NCI-H774 (cell line): Measurements from ENCODE around the gene AIF1.

Experiments used
- DNase-seq: peaks from one replicate; lab custom pipeline; 2025; lab: John Stamatoyannopoulos, UW

AIF1 gene

GRCh38 chr6:31614684-31615578 lies at the start of gene AIF1:
Gene AIF1, plus strand, starts transcription at chr6:31615234. Its CDS starts 96 bp downstream, at chr6:31615330.
- no peak for DNase-seq

GRCh38 chr6:31567531-31568370 lies 47.3 kb upstream of the AIF1 start:
- DNase-seq, result no peak

- no peak for DNase-seq
Measured at GRCh38 chr6:31568537-31568961, 46.5 kb upstream of the AIF1 start.

DNA sequence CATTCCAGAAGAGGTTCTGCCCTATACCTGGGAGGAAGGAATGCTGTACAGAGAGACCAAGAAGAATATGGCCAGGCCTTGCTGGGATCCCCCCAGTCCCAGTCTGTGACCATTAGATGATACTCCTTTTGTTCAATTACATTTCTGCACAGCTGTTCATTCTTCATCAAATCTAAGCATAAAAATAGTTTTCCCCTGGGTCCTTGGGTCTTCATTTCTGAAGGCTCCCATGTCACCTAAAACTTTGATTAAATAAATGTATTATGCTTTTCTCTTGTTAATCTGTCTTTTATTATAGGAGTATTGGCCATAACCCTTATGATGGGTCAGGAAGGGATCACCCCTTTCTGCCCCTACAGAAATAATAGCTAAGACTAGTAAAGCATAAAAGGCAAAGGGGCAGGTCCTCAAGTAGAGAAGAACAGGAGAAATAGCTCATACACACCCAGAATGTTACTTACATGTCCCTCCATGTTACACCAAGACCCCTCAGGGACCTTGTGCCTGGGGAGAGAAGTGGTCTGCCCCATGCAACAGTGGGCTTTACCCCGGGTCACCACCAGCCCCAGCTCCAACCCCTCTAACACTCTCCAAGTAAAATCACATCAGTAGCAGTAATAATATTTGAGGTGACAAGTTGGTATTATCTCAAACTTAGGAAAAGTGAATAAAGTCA lies 45.0 kb upstream of the AIF1 start:
- no peak for DNase-seq

- no peak for DNase-seq
Measured at GRCh38 chr6:31572041-31572911, 42.8 kb upstream of the AIF1 start, which contains the start of gene LTA. Gene LTA, plus strand, starts transcription at chr6:31572289. Its CDS starts 454 bp downstream, at chr6:31572743.

GRCh38 chr6:31573239-31574105 lies 41.6 kb upstream of the AIF1 start:
- DNase-seq, result no peak

DNA sequence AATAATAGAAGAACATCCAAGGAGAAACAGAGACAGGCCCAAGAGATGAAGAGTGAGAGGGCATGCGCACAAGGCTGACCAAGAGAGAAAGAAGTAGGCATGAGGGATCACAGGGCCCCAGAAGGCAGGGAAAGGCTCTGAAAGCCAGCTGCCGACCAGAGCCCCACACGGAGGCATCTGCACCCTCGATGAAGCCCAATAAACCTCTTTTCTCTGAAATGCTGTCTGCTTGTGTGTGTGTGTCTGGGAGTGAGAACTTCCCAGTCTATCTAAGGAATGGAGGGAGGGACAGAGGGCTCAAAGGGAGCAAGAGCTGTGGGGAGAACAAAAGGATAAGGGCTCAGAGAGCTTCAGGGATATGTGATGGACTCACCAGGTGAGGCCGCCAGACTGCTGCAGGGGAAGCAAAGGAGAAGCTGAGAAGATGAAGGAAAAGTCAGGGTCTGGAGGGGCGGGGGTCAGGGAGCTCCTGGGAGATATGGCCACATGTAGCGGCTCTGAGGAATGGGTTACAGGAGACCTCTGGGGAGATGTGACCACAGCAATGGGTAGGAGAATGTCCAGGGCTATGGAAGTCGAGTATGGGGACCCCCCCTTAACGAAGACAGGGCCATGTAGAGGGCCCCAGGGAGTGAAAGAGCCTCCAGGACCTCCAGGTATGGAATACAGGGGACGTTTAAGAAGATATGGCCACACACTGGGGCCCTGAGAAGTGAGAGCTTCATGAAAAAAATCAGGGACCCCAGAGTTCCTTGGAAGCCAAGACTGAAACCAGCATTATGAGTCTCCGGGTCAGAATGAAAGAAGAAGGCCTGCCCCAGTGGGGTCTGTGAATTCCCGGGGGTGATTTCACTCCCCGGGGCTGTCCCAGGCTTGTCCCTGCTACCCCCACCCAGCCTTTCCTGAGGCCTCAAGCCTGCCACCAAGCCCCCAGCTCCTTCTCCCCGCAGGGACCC lies 40.6 kb upstream of the AIF1 start:
- DNase-seq, result no peak

DNA sequence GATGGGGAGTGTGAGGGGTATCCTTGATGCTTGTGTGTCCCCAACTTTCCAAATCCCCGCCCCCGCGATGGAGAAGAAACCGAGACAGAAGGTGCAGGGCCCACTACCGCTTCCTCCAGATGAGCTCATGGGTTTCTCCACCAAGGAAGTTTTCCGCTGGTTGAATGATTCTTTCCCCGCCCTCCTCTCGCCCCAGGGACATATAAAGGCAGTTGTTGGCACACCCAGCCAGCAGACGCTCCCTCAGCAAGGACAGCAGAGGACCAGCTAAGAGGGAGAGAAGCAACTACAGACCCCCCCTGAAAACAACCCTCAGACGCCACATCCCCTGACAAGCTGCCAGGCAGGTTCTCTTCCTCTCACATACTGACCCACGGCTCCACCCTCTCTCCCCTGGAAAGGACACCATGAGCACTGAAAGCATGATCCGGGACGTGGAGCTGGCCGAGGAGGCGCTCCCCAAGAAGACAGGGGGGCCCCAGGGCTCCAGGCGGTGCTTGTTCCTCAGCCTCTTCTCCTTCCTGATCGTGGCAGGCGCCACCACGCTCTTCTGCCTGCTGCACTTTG lies 39.6 kb upstream of the AIF1 start, which contains the start of gene TNF:
TNF (plus strand) TSS at position 231 of the 567 bp plus-strand sequence; CDS start at position 408, 177 bp downstream.
- DNase-seq, result no peak

DNA sequence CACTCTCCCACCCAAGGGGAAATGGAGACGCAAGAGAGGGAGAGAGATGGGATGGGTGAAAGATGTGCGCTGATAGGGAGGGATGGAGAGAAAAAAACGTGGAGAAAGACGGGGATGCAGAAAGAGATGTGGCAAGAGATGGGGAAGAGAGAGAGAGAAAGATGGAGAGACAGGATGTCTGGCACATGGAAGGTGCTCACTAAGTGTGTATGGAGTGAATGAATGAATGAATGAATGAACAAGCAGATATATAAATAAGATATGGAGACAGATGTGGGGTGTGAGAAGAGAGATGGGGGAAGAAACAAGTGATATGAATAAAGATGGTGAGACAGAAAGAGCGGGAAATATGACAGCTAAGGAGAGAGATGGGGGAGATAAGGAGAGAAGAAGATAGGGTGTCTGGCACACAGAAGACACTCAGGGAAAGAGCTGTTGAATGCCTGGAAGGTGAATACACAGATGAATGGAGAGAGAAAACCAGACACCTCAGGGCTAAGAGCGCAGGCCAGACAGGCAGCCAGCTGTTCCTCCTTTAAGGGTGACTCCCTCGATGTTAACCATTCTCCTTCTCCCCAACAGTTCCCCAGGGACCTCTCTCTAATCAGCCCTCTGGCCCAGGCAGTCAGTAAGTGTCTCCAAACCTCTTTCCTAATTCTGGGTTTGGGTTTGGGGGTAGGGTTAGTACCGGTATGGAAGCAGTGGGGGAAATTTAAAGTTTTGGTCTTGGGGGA lies 38.9 kb upstream of the AIF1 start:
- no peak for DNase-seq

- DNase-seq, result no peak
Measured at GRCh38 chr6:31576897-31577578, 38.0 kb upstream of the AIF1 start.

DNA sequence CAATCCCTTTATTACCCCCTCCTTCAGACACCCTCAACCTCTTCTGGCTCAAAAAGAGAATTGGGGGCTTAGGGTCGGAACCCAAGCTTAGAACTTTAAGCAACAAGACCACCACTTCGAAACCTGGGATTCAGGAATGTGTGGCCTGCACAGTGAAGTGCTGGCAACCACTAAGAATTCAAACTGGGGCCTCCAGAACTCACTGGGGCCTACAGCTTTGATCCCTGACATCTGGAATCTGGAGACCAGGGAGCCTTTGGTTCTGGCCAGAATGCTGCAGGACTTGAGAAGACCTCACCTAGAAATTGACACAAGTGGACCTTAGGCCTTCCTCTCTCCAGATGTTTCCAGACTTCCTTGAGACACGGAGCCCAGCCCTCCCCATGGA lies 37.5 kb upstream of the AIF1 start:
- no peak for DNase-seq

- no peak for DNase-seq
Measured at GRCh38 chr6:31578184-31579118, 36.6 kb upstream of the AIF1 start.

DNA sequence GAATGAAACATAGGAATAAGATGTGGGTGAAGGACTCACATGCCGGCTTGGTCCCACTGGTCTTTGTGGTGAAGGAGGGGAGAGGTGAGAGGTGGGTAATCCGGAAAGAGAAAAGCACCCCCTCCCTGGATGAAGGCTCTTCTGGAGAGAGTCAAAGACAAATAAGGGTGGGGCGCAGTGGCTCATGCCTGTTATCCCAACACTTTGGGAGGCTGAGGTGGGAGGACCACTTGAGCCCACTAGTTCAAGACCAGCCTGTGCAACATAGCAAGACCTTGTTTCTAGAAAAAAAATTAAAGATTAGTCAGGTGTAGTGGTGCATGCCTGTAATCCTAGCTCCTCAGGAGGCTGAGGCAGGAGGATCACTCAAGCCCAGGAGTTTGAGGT lies 35.9 kb upstream of the AIF1 start:
- DNase-seq, result no peak

GRCh38 chr6:31579546-31580437 lies 35.2 kb upstream of the AIF1 start:
- no peak for DNase-seq

- no peak for DNase-seq
Measured at GRCh38 chr6:31580438-31580740, 34.6 kb upstream of the AIF1 start.
